ENCODE results near the gene ARL6IP6.
A peak's percentile ranks its signal among the peaks of the same experiment; 100 is the strongest.
"Not testable (repeated sequence)": the region's sequence is repeated elsewhere in the genome, so short reads cannot be mapped to it uniquely, and the experiment has no call there.

Gene ARL6IP6

GRCh38 chr2:152722639-152723038 is 4.2 kb downstream of the ARL6IP6 start:
- DNase-seq (ENCODE audit: low read depth in 2 of 2): not testable (repeated sequence)

- DNase-seq (ENCODE audit: low read depth in 2 of 2): no peak
These were observed 5.5 kb downstream of the ARL6IP6 start for GRCh38 chr2:152723918-152724317.

- DNase-seq (ENCODE audit: low read depth in 2 of 2): no peak
These were observed 11.4 kb downstream of the ARL6IP6 start for GRCh38 chr2:152729844-152730243.

- peak in 1 of 2 donors; percentile 10 for DNase-seq (ENCODE audit: low read depth in 2 of 2)
These were observed 12.3 kb downstream of the ARL6IP6 start for GRCh38 chr2:152730591-152731333.

GRCh38 chr2:152737509-152737908 is 19.1 kb downstream of the ARL6IP6 start:
- not testable (repeated sequence) for DNase-seq (ENCODE audit: low read depth in 2 of 2)

- no peak for DNase-seq (ENCODE audit: low read depth in 2 of 2)
These were observed 20.0 kb downstream of the ARL6IP6 start for GRCh38 chr2:152738438-152738837.

GRCh38 chr2:152739705-152740104 is 21.3 kb downstream of the ARL6IP6 start:
- DNase-seq (ENCODE audit: low read depth in 2 of 2): not testable (repeated sequence)

- no peak for DNase-seq (ENCODE audit: low read depth in 2 of 2)
These were observed 22.4 kb downstream of the ARL6IP6 start for GRCh38 chr2:152740743-152741328.

GRCh38 chr2:152743002-152743401 is 24.6 kb downstream of the ARL6IP6 start:
- no peak for DNase-seq (ENCODE audit: low read depth in 2 of 2)

GRCh38 chr2:152747751-152748150 is 29.3 kb downstream of the ARL6IP6 start:
- DNase-seq (ENCODE audit: low read depth in 2 of 2): not testable (repeated sequence)

GRCh38 chr2:152755029-152755428 is 36.6 kb downstream of the ARL6IP6 start:
- DNase-seq (ENCODE audit: low read depth in 2 of 2): no peak

GRCh38 chr2:152759290-152760072 is 41.1 kb downstream of the ARL6IP6 start:
- no peak for DNase-seq (ENCODE audit: low read depth in 2 of 2)

GRCh38 chr2:152761214-152761613 is 42.8 kb downstream of the ARL6IP6 start:
- DNase-seq (ENCODE audit: low read depth in 2 of 2): no peak

GRCh38 chr2:152762202-152762601 is 43.8 kb downstream of the ARL6IP6 start:
- no peak for DNase-seq (ENCODE audit: low read depth in 2 of 2)

- not testable (repeated sequence) for DNase-seq (ENCODE audit: low read depth in 2 of 2)
These were observed 44.8 kb downstream of the ARL6IP6 start for GRCh38 chr2:152763208-152763607.

GRCh38 chr2:152763651-152764050 is 45.2 kb downstream of the ARL6IP6 start:
- DNase-seq (ENCODE audit: low read depth in 2 of 2): no peak

GRCh38 chr2:152766928-152767327 is 48.5 kb downstream of the ARL6IP6 start:
- DNase-seq (ENCODE audit: low read depth in 2 of 2): no peak

- DNase-seq (ENCODE audit: low read depth in 2 of 2): no peak
These were observed 62.8 kb downstream of the ARL6IP6 start for GRCh38 chr2:152781175-152781574.

GRCh38 chr2:152782171-152782570 is 63.8 kb downstream of the ARL6IP6 start:
- no peak for DNase-seq (ENCODE audit: low read depth in 2 of 2)

- no peak for DNase-seq (ENCODE audit: low read depth in 2 of 2)
These were observed 72.5 kb downstream of the ARL6IP6 start for GRCh38 chr2:152790883-152791282.

GRCh38 chr2:152791979-152792378 is 73.6 kb downstream of the ARL6IP6 start:
- no peak for DNase-seq (ENCODE audit: low read depth in 2 of 2)

GRCh38 chr2:152792974-152793373 is 74.6 kb downstream of the ARL6IP6 start:
- no peak for DNase-seq (ENCODE audit: low read depth in 2 of 2)

- no peak for DNase-seq (ENCODE audit: low read depth in 2 of 2)
These were observed 78.5 kb downstream of the ARL6IP6 start for GRCh38 chr2:152796941-152797340.

Measured in activated CD8-positive, alpha-beta memory T cell treated with anti-CD3 and anti-CD28 coated beads for 4 hours (primary cell).